ENCODE measurements around the gene PDZRN4. TPM values are rescaled to one million over a fixed set of nuclear protein-coding genes. Genes with fewer than 3 reads are reported as not detected.

Gene PDZRN4
- 0.03 and 0.04 TPM in 2 replicates for polyA plus RNA-seq (2011; rRNA removed)
- not detected in 2 replicates for polyA plus RNA-seq (2012; cell fraction: cytosol; rRNA removed)
- 0.01 and 0.04 TPM in 2 replicates for polyA plus RNA-seq (2012; cell fraction: nucleus; rRNA removed)
- 0.03 TPM in 1 of 3 replicates, not detected in the others for polyA plus RNA-seq (2017; fragmentation: RNase III; extraction: RNeasy Plus Mini Kit Qiagen cat#74134 plus additional on column Dnase treatment)
- polyA minus RNA-seq (2011; rRNA and poly(A)+ RNA removed), result not detected in 2 replicates

GRCh38 chr12:41188058-41188840, at the start of gene PDZRN4:
Gene PDZRN4, plus strand, starts transcription at chr12:41188320.
- Histone ChIP-seq H3K27ac (peak within 1 kb of the TSS in 1 of 2 experiments; percentile 32; a peak in 1 of 6 replicates), H3K9me3 (no peaks in the 10 kb centered on the region), H3K4me1 (peaks cover 7% of the 10 kb centered on the region; the same call in 1 of the 3 replicates), H3K4me2 (peak within 1 kb of the TSS; percentile 81), H3K4me3 (peak within 1 kb of the TSS; percentile 41)
- 41% methylated on average over 27 of the region's 67 CpGs for WGBS (ENCODE audit: missing lambda C conversion rate)
- ChIA-PET POLR2A (no interaction called here), CTCF (interaction anchor here (1.0 to 1.2 kb wide), 2 partner anchors 8 to 12 kb away, joined by 3 read pairs; no protein-coding TSS in a partner anchor)
- ATAC-seq (peak; percentile 73 to 79), FAIRE-seq (no peak), DNase-seq (ENCODE audit: low read depth in 1 of 2, low spot score in 1 of 2) (peak in 1 of 2 experiments; percentile 25)
- TF ChIP-seq EHF (CRISPR knock-in tag; IDR thresholded peaks at IDR 0.05) (no peak), POLR2AphosphoS2 (conservative IDR thresholded peaks at IDR 0.05; ENCODE audit: low read length) (no peak), ZFP36 (IDR thresholded peaks at IDR 0.05; ENCODE audit: borderline replicate concordance, partially characterized antibody) (no peak), HES2 (IDR thresholded peaks at IDR 0.05) (no peak), PHF8 (IDR thresholded peaks at IDR 0.05; ENCODE audit: borderline replicate concordance, low read depth) (no peak), NFE2L2 (conservative IDR thresholded peaks at IDR 0.05; ENCODE audit: low read length) (no peak), RNF2 (IDR thresholded peaks at IDR 0.05; ENCODE audit: borderline replicate concordance, low read depth) (no peak), HOXB5 (CRISPR knock-in tag; IDR thresholded peaks at IDR 0.05) (no peak), REST (IDR thresholded peaks at IDR 0.05) (no peak), FOSL2 (IDR thresholded peaks at IDR 0.05) (no peak), FOSL2 (CRISPR knock-in tag; IDR thresholded peaks at IDR 0.05) (no peak), USF2 (IDR thresholded peaks at IDR 0.05) (no peak), ATOH8 (CRISPR knock-in tag; IDR thresholded peaks at IDR 0.05; ENCODE audit: low read depth) (no peak), ZC3H11A (IDR thresholded peaks at IDR 0.05) (no peak), MAFK (IDR thresholded peaks at IDR 0.05; ENCODE audit: partially characterized antibody) (no peak), GATA3 (IDR thresholded peaks at IDR 0.05; ENCODE audit: borderline replicate concordance) (no peak), RAD21 (conservative IDR thresholded peaks at IDR 0.05 in 1 of 2, IDR thresholded peaks at IDR 0.05 in 1 of 2) (no peak), CBX2 (IDR thresholded peaks at IDR 0.05; ENCODE audit: borderline replicate concordance, low read depth) (no peak), CTCF (IDR thresholded peaks at IDR 0.05) (no peak), HEYL (CRISPR knock-in tag; IDR thresholded peaks at IDR 0.05) (no peak), MYC (IDR thresholded peaks at IDR 0.05; ENCODE audit: borderline replicate concordance, low read length) (no peak)
